Measurements from ENCODE around the gene LIME1. TPM values are rescaled to one million over a fixed set of nuclear protein-coding genes. Genes with fewer than 3 reads are reported as not detected.

Gene LIME1
- total and polyA plus RNA-seq, 12 donors, result 0.79 to 15.7 (median 3.0) TPM

DNA sequence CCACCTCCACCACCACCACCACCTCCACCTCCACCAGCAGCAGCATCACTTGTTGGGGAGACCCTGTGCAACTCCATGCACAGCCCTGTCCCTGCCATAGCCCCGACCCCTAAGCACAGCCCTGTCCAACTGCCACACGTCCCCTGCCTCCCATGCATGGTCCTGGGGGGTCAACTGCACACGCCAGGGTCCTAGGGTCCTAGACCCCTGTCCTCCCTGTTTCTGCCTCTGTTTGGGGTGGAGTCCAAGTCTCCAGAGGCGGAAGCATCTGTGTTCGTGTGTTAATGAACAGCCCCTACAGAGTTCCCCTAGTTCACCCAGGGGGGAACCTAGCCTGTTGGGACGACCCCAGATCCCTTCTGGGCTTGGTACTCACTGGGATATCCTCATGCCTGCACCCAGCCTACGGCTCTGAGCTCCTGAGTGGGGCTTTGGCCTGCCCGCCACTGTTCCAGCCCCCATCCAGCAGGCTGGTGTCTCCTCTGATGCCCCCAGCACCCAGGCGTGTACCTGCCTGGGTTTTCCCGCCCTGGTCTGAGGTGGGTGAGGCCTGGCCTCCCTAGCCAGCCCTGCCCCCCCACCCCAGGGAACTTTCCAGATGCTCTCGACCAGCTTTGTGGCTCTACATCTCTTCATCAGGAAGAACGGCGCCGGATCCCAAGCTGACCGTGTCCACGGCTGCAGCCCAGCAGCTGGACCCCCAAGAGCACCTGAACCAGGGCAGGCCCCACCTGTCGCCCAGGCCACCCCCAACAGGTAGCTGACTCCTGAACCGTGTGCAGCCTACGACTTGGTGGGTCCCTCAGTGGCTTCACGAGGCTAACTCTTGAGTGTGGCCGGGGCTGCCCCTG is 42.5 kb upstream of the LIME1 start:
- peaks cover 0 to 40% (median 5%) of the 10 kb centered on the region in 9 donors for H3K36me3 ChIP-seq
- H3K27me3 ChIP-seq, result no peaks in the 10 kb centered on the region
- TF ChIP-seq, protein P1, sequence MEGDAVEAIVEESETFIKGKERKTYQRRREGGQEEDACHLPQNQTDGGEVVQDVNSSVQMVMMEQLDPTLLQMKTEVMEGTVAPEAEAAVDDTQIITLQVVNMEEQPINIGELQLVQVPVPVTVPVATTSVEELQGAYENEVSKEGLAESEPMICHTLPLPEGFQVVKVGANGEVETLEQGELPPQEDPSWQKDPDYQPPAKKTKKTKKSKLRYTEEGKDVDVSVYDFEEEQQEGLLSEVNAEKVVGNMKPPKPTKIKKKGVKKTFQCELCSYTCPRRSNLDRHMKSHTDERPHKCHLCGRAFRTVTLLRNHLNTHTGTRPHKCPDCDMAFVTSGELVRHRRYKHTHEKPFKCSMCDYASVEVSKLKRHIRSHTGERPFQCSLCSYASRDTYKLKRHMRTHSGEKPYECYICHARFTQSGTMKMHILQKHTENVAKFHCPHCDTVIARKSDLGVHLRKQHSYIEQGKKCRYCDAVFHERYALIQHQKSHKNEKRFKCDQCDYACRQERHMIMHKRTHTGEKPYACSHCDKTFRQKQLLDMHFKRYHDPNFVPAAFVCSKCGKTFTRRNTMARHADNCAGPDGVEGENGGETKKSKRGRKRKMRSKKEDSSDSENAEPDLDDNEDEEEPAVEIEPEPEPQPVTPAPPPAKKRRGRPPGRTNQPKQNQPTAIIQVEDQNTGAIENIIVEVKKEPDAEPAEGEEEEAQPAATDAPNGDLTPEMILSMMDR (IDR thresholded peaks at IDR 0.05), result no peak
- intact Hi-C loops (cut with DNase I), result no loop called here
- peaks cover 16 to 56% (median 46%) of the 10 kb centered on the region in 9 donors for H3K4me1 ChIP-seq
- H3K4me3 ChIP-seq, result no peak overlapping the region
- DNase-seq (peak in 1 of 2 donors; percentile 11), ATAC-seq (no peak)
- H3K27ac ChIP-seq, result peak overlapping the region in 1 of 10 donors; percentile 10
- no peaks in the 10 kb centered on the region for H3K9me3 ChIP-seq
- WGBS, 2 donors, result 90 to 96% methylated on average over 21 of the region's 21 CpGs

DNA sequence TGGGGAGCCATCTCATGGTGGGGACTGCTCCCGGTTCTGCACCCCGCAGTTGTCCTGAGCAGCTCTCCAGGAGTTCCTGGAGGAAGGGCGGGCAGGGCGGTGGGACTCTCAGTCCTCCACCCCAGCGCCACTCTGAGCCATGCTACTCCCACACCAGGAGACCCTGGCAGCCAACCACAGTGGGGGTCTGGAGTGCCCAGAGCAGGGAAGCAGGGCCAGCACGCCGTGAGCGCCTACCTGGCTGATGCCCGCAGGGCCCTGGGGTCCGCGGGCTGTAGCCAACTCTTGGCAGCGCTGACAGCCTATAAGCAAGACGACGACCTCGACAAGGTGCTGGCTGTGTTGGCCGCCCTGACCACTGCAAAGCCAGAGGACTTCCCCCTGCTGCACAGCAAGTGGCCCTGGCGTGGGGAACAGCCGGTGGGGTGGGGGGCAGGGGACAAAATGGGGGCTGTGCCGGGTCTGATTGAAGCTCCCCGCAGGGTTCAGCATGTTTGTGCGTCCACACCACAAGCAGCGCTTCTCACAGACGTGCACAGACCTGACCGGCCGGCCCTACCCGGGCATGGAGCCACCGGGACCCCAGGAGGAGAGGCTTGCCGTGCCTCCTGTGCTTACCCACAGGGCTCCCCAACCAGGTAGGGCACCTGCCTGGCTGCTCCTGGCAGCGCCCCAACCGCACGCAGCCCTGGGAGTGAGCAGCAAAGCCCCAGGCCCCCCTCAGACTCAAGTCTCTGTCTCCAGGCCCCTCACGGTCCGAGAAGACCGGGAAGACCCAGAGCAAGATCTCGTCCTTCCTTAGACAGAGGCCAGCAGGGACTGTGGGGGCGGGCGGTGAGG is 41.7 kb upstream of the LIME1 start:
- Histone ChIP-seq H3K4me3 (no peak overlapping the region), H3K9me3 (no peaks in the 10 kb centered on the region), H3K4me1 (peaks cover 22 to 61% (median 51%) of the 10 kb centered on the region in 9 donors), H3K36me3 (peaks cover 0 to 47% (median 5%) of the 10 kb centered on the region in 9 donors), H3K27me3 (no peaks in the 10 kb centered on the region), H3K27ac (peak overlapping the region in 6 of 10 donors; percentile 15 to 93 (median 74))
- intact Hi-C loops (cut with DNase I), result no loop called here
- 87 to 89% methylated on average over 37 of the region's 37 CpGs for WGBS, 2 donors
- DNase-seq (peak in 1 of 2 donors; percentile 21), ATAC-seq (no peak)
- TF ChIP-seq, protein P1 (IDR thresholded peaks at IDR 0.05), result no peak

DNA sequence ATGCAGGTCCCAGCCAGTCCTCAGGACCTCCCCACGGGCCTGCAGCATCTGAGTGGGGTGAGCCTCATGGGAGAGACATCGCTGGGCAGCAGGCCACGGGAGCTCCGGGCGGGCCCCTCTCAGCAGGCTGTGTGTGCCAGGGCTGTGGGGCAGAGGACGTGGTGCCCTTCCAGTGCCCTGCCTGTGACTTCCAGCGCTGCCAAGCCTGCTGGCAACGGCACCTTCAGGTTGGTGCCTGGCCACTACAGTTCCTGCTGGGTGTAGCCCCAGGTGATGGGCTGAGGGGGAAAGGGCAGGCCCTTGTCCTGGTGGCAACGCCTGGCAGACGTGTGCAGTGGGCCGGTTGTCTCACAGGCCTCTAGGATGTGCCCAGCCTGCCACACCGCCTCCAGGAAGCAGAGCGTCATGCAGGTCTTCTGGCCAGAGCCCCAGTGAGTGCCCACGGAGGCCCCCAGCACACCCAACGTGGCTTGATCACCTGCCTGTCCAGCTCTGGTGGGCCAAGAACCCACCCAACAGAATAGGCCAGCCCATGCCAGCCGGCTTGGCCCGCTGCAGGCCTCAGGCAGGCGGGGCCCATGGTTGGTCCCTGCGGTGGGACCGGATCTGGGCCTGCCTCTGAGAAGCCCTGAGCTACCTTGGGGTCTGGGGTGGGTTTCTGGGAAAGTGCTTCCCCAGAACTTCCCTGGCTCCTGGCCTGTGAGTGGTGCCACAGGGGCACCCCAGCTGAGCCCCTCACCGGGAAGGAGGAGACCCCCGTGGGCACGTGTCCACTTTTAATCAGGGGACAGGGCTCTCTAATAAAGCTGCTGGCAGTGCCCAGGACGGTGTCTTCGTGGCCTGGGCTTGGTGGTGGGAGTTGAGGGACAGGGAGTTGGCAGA is 40.8 kb upstream of the LIME1 start:
- H3K27ac ChIP-seq, result peak overlapping the region in 9 of 10 donors; percentile 68 to 93 (median 77)
- H3K4me1 ChIP-seq, result peaks cover 22 to 64% (median 53%) of the 10 kb centered on the region in 9 donors
- 59 to 68% methylated on average over 25 of the region's 25 CpGs for WGBS, 2 donors
- H3K9me3 ChIP-seq, result no peaks in the 10 kb centered on the region
- TF ChIP-seq, protein P1 (IDR thresholded peaks at IDR 0.05), result peak in 1 of 9 donors; percentile 7
- peak; percentile 36 to 82 (median 56) for ATAC-seq
- H3K27me3 ChIP-seq, result no peaks in the 10 kb centered on the region
- peak; percentile 73 to 80 for DNase-seq
- intact Hi-C loops (cut with DNase I), result no loop called here
- no peak overlapping the region for H3K4me3 ChIP-seq
- peaks cover 0 to 55% (median 5%) of the 10 kb centered on the region in 9 donors for H3K36me3 ChIP-seq
